Stimulated activated memory B cell treated with anti-CD40 and anti-IgM and Interleukin-4, amounts not matched to agents 10 μg/mL and 1 μg/mL and 100 μg/mL, for 72 hours (primary cell): ENCODE data around the gene LHFPL2.

Experiments
- ATAC-seq: fragments of 150-1000 bp; cut with Tn5 transposase; 2 replicates; pipeline ENCODE4 v1.10.0; 2021
- H3K27ac Mint-ChIP-seq: one replicate; pipeline ENCODE4 v1.8.0; 2022; ENCODE audit warnings: mild to moderate bottlenecking, mixed read lengths
- H3K27me3 Mint-ChIP-seq: one replicate; pipeline ENCODE4 v1.8.0; 2022; ENCODE audit warnings: mixed read lengths
- H3K36me3 Mint-ChIP-seq: one replicate; pipeline ENCODE4 v1.8.0; 2022; ENCODE audit warnings: mixed read lengths
- H3K4me1 Mint-ChIP-seq: one replicate; pipeline ENCODE4 v1.8.0; 2022; ENCODE audit warnings: mixed read lengths
- H3K4me3 Mint-ChIP-seq: one replicate; pipeline ENCODE4 v1.8.0; 2022; ENCODE audit warnings: mild to moderate bottlenecking, moderate library complexity, mixed read lengths
- H3K9me3 Mint-ChIP-seq: one replicate; pipeline ENCODE4 v1.8.0; 2022; ENCODE audit warnings: mixed read lengths

The LHFPL2 gene

GRCh38 chr5:78605611-78606010 lies 43.0 kb downstream of the LHFPL2 start:
- no peak for ATAC-seq
- H3K27me3 Mint-ChIP-seq: no peaks in the 10 kb centered on the region

DNA sequence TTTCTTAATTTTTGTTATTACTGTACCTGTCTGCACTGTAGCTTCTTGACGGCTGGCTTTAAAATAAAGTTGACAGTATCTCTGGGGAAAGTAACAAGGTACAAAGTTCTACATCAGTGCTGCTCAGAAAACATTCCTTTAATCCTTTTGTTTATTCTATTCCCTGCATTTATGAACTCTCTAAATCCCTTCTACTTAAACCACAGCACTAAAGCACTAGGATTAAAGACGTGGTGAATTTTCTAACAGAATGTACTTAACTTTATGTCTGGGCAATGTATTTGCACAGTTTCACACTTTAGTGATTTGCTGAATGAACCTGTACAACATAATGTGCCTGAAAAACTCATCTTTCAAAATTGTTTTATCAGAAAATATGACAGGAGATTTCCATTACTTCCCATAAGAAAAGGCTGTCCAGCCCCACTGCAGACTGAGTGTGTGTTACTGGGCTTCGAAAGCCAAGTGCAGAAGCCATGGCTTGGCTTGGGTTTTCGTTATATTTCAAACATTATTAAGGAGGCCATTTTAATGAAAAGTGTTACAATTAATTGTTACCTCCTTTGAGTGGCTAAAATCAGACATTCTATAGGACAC lies 43.8 kb downstream of the LHFPL2 start:
- H3K4me1 Mint-ChIP-seq: no peaks in the 10 kb centered on the region
- peaks cover 20% of the 10 kb centered on the region for H3K36me3 Mint-ChIP-seq
- no peak for ATAC-seq
- H3K27ac Mint-ChIP-seq: no peak overlapping the region
- H3K9me3 Mint-ChIP-seq: no peaks in the 10 kb centered on the region
- H3K4me3 Mint-ChIP-seq: no peak overlapping the region
- H3K27me3 Mint-ChIP-seq: no peaks in the 10 kb centered on the region

More at GRCh38 chr5:78605611-78606010, 43.0 kb downstream of the LHFPL2 start:
- no peak overlapping the region for H3K27ac Mint-ChIP-seq
- H3K36me3 Mint-ChIP-seq: peaks cover 19% of the 10 kb centered on the region
- no peaks in the 10 kb centered on the region for H3K4me1 Mint-ChIP-seq
- no peaks in the 10 kb centered on the region for H3K9me3 Mint-ChIP-seq
- no peak overlapping the region for H3K4me3 Mint-ChIP-seq

GRCh38 chr5:78603636-78604175 lies 44.9 kb downstream of the LHFPL2 start:
- H3K36me3 Mint-ChIP-seq: peaks cover 20% of the 10 kb centered on the region
- ATAC-seq: no peak
- no peak overlapping the region for H3K27ac Mint-ChIP-seq
- H3K4me1 Mint-ChIP-seq: no peaks in the 10 kb centered on the region
- no peak overlapping the region for H3K4me3 Mint-ChIP-seq
- H3K9me3 Mint-ChIP-seq: no peaks in the 10 kb centered on the region
- no peaks in the 10 kb centered on the region for H3K27me3 Mint-ChIP-seq

GRCh38 chr5:78602400-78602799 lies 46.2 kb downstream of the LHFPL2 start:
- peaks cover 20% of the 10 kb centered on the region for H3K36me3 Mint-ChIP-seq
- H3K9me3 Mint-ChIP-seq: no peaks in the 10 kb centered on the region
- no peaks in the 10 kb centered on the region for H3K27me3 Mint-ChIP-seq
- H3K4me1 Mint-ChIP-seq: no peaks in the 10 kb centered on the region
- H3K4me3 Mint-ChIP-seq: no peak overlapping the region
- no peak for ATAC-seq
- H3K27ac Mint-ChIP-seq: no peak overlapping the region

- Mint-ChIP-seq H3K27me3 (no peaks in the 10 kb centered on the region), H3K4me3 (no peak overlapping the region), H3K36me3 (peaks cover 14% of the 10 kb centered on the region), H3K9me3 (no peaks in the 10 kb centered on the region), H3K4me1 (no peaks in the 10 kb centered on the region), H3K27ac (no peak overlapping the region)
- ATAC-seq: no peak
Observed at GRCh38 chr5:78601559-78602314, 46.8 kb downstream of the LHFPL2 start.

DNA sequence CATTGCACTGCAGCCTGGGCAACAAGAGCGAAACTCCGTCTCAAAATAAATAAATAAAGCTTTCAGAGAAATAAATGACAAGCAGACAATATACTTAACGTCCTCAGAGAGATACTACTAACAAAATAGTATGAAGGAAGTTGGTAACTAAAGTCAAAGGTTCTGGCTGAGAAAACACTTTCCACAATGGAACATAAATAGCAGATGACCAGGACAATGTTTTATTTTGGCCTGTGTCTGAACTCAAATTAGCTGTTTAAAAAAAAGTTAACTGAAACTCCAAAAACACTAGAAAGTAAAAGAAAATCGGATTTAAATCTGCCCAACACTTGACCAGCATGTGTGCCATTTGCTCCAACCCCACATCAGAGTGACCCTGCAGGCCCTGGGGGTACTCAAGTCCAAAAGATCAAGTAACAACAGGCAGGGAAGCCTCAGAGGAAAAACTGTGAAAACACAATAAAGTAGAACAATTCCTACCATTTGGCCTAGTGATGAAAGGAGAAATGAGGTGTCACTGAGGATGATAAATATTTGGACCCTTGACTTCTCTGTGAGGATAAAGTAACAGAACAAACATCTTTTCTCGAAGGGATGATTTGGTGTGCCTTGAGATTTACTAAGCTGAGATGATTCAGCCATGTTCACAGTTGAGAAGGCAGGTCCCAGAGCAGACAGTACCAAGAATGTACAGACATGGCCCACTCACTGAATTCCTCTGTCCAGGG lies 47.7 kb downstream of the LHFPL2 start:
- Mint-ChIP-seq H3K9me3 (no peaks in the 10 kb centered on the region), H3K27ac (no peak overlapping the region), H3K4me3 (no peak overlapping the region), H3K4me1 (no peaks in the 10 kb centered on the region), H3K36me3 (peaks cover 14% of the 10 kb centered on the region), H3K27me3 (no peaks in the 10 kb centered on the region)
- ATAC-seq: no peak

- Mint-ChIP-seq H3K27me3 (no peaks in the 10 kb centered on the region), H3K4me1 (no peaks in the 10 kb centered on the region), H3K9me3 (no peaks in the 10 kb centered on the region), H3K36me3 (peaks cover 14% of the 10 kb centered on the region), H3K27ac (no peak overlapping the region), H3K4me3 (no peak overlapping the region)
- no peak for ATAC-seq
Observed at GRCh38 chr5:78598973-78599372, 49.6 kb downstream of the LHFPL2 start.

- H3K4me3 Mint-ChIP-seq: no peak overlapping the region
- H3K27me3 Mint-ChIP-seq: no peaks in the 10 kb centered on the region
- peaks cover 7% of the 10 kb centered on the region for H3K4me1 Mint-ChIP-seq
- ATAC-seq: no peak
- H3K27ac Mint-ChIP-seq: no peak overlapping the region
- no peaks in the 10 kb centered on the region for H3K9me3 Mint-ChIP-seq
- H3K36me3 Mint-ChIP-seq: peaks cover 14% of the 10 kb centered on the region
Observed at GRCh38 chr5:78597974-78598371, 50.6 kb downstream of the LHFPL2 start.

DNA sequence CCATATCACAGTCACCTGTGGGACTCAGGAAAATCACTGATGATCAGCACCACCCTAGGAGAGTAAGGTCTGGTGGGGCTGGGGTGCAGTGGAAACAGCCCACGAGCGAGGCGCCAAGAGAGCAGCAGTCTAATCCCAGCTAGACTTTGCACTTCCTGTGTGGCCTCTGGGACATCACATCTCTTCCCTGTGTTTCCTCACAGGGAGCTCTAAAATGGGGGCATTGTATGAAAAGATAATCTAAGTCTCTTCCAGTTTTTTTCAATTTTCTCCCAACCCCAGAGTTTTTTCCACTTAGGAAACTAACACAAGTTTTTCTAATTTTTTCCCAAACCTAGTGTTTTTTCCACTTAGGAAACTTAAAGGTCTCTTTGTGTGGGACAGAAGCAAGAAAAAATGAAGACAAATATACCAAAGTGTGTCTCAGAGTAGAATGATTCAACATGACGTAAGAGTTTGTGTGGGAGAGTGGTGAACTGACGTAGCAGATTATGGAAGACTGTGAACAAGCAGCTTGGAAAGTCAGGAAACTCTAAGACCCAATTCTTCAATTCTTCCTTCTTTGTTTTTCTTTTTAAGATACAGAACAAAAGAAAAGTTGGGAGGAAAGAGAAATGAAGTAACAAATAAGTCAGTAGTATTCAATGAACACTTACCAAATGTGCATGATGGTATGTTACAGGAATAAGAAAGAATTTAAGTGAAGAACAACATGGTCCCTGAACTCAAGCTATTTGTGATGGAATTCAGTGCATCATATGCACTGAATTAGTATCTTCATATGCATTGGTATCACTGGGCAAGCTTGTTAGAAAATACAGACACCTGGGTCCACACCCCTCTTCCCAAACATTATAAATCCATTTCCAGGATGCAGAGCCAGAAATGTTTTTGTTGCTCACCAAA lies 51.3 kb downstream of the LHFPL2 start:
- H3K4me3 Mint-ChIP-seq: no peak overlapping the region

DNA sequence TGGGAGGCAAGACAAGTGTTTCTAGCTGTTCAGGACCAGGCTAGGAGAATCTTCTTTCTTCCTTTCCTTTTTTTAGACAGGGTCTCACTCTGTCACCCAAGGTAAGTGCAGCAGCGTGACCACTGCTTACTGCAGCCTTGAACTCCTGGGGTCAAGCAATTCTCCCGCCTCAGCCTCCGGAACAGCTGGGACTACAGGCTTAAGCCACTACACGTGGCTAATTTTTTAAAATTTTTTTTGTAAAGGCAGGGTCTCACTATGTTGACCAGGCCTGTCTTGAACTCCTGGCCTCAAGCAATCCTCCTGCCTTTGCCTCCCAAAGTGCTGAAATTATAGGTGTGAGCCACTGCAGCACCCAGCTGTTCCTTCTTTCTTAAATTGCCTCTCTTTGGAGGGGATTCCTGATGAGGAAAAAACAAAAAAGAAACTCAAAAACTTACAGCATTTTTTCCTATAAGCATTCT lies 53.1 kb downstream of the LHFPL2 start:
- Mint-ChIP-seq H3K9me3 (no peaks in the 10 kb centered on the region), H3K27ac (no peak overlapping the region), H3K36me3 (peaks cover 7% of the 10 kb centered on the region), H3K4me3 (no peak overlapping the region), H3K4me1 (peaks cover 24% of the 10 kb centered on the region), H3K27me3 (no peaks in the 10 kb centered on the region)
- no peak for ATAC-seq

More for the DNA sequence above, 51.3 kb downstream of the LHFPL2 start:
- no peak for ATAC-seq
- no peaks in the 10 kb centered on the region for H3K9me3 Mint-ChIP-seq
- no peaks in the 10 kb centered on the region for H3K27me3 Mint-ChIP-seq
- H3K27ac Mint-ChIP-seq: no peak overlapping the region
- peaks cover 14% of the 10 kb centered on the region for H3K4me1 Mint-ChIP-seq
- peaks cover 14% of the 10 kb centered on the region for H3K36me3 Mint-ChIP-seq

GRCh38 chr5:78594610-78595457 lies 53.7 kb downstream of the LHFPL2 start:
- ATAC-seq: no peak
- Mint-ChIP-seq H3K36me3 (peaks cover 11% of the 10 kb centered on the region), H3K4me3 (no peak overlapping the region), H3K4me1 (peaks cover 24% of the 10 kb centered on the region), H3K9me3 (no peaks in the 10 kb centered on the region), H3K27me3 (no peaks in the 10 kb centered on the region), H3K27ac (no peak overlapping the region)

- no peak overlapping the region for H3K4me3 Mint-ChIP-seq
- no peaks in the 10 kb centered on the region for H3K9me3 Mint-ChIP-seq
- no peak overlapping the region for H3K27ac Mint-ChIP-seq
- peaks cover 24% of the 10 kb centered on the region for H3K4me1 Mint-ChIP-seq
- H3K27me3 Mint-ChIP-seq: no peaks in the 10 kb centered on the region
- peaks cover 15% of the 10 kb centered on the region for H3K36me3 Mint-ChIP-seq
- ATAC-seq: no peak
Observed at GRCh38 chr5:78594021-78594420, 54.6 kb downstream of the LHFPL2 start.

DNA sequence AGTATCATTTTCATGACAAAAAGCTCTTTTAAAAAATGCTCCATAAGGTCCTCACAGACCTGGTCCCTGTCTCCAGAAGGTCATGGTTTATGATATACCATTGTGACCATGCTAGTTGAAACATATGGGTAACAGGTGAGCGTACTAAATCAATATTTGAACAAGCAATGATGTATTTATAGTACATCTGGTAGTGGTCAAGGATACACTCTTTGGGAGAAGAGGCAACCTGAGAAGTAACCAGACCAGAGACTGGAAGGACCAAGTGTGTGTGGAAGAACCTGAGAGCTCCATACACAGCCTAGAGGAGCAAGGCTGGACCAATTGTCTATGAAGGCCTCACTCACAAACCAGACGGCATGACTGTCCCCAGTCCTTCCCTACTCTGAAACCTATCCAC lies 55.1 kb downstream of the LHFPL2 start:
- no peak overlapping the region for H3K27ac Mint-ChIP-seq
- H3K36me3 Mint-ChIP-seq: peaks cover 15% of the 10 kb centered on the region
- no peaks in the 10 kb centered on the region for H3K27me3 Mint-ChIP-seq
- H3K9me3 Mint-ChIP-seq: no peaks in the 10 kb centered on the region
- peaks cover 24% of the 10 kb centered on the region for H3K4me1 Mint-ChIP-seq
- no peak for ATAC-seq
- H3K4me3 Mint-ChIP-seq: no peak overlapping the region
